Omental fat pad (tissue), 4 donors: ENCODE data around the gene SERPINA12. TPM values are rescaled to one million over a fixed set of nuclear protein-coding genes. Genes with fewer than 3 reads are reported as not detected.
"Not testable (repeated sequence)": the region's sequence is repeated elsewhere in the genome, so short reads cannot be mapped to it uniquely, and the experiment has no call there.

Experiments
- ATAC-seq: fragments of 150-250 bp; one replicate; pipeline ENCODE4 v1.9.1; 2016; ENCODE audit warnings: mild to moderate bottlenecking, moderate library complexity; ENCODE audit not compliant: low FRiP score
- DNase-seq: peaks from one replicate; pipeline ENCODE4 v3.0.0-alpha.2; 2019; ENCODE audit warnings: low spot score
- CTCF ChIP-seq, 3 donors: fragments of 450-650 bp; IDR thresholded peaks; one replicate each; pipeline ENCODE4 v1.5.1; 2016 to 2017; ENCODE audit warnings: antibody characterized with exemption in 3 of 3, mild to moderate bottlenecking in 3 of 3, moderate library complexity in 2 of 3
- total RNA-seq, 4 donors: library from RNA; depleted of rRNA; stranded (reverse); fragments of >200 nt; gene quantifications; one replicate each; pipeline ENCODE4 v1.1.0, GENCODE V29; 2016

The SERPINA12 gene
- total RNA-seq, 4 donors from 2014 or later = not detected

GRCh38 chr14:94491511-94491910 is 17.8 kb downstream of the SERPINA12 start:
- ATAC-seq (no peak), DNase-seq (no peak)
- no peak for TF ChIP-seq CTCF (IDR thresholded peaks at IDR 0.05)

GRCh38 chr14:94489336-94489735 is 19.9 kb downstream of the SERPINA12 start:
- TF ChIP-seq CTCF (IDR thresholded peaks at IDR 0.05) = no peak
- no peak for DNase-seq
- ATAC-seq = no peak

GRCh38 chr14:94486883-94487282 is 22.4 kb downstream of the SERPINA12 start:
- ATAC-seq (no peak), DNase-seq (no peak)
- TF ChIP-seq CTCF (IDR thresholded peaks at IDR 0.05) = no peak

GRCh38 chr14:94485944-94486841 is 23.1 kb downstream of the SERPINA12 start:
- TF ChIP-seq CTCF (IDR thresholded peaks at IDR 0.05) = peak in 2 of 3 donors; percentile 12 to 71
- DNase-seq = no peak
- peak; percentile 71 for ATAC-seq

- TF ChIP-seq CTCF (IDR thresholded peaks at IDR 0.05) = no peak
- DNase-seq = no peak
- no peak for ATAC-seq
Measured at GRCh38 chr14:94484481-94484880, 24.8 kb downstream of the SERPINA12 start.

GRCh38 chr14:94483729-94484275 is 25.5 kb downstream of the SERPINA12 start:
- DNase-seq (no peak), ATAC-seq (no peak)
- no peak for TF ChIP-seq CTCF (IDR thresholded peaks at IDR 0.05)

- DNase-seq (no peak), ATAC-seq (no peak)
- TF ChIP-seq CTCF (IDR thresholded peaks at IDR 0.05) = no peak
Measured at GRCh38 chr14:94483071-94483451, 26.2 kb downstream of the SERPINA12 start.

- not testable (repeated sequence) for ATAC-seq, DNase-seq
Measured at GRCh38 chr14:94482132-94483070, 26.9 kb downstream of the SERPINA12 start.
